GM12874 (cell line): ENCODE results near the gene ERBB3.

Source experiments
- CTCF ChIP-seq: IDR thresholded peaks from 2 replicates; pipeline ENCODE4 v1.5.1; 2011; ENCODE audit warnings: low read depth, mild to moderate bottlenecking, control low read depth, low read length, moderate library complexity; ENCODE audit not compliant: insufficient read depth

The ERBB3 gene

GRCh38 chr12:56118688-56119357 is 38.9 kb downstream of the ERBB3 start:
- no peak for TF ChIP-seq CTCF

GRCh38 chr12:56119361-56119796 is 39.4 kb downstream of the ERBB3 start:
- peak; percentile 64 for TF ChIP-seq CTCF

GRCh38 chr12:56120158-56120846 is 40.3 kb downstream of the ERBB3 start:
- no peak for TF ChIP-seq CTCF

DNA sequence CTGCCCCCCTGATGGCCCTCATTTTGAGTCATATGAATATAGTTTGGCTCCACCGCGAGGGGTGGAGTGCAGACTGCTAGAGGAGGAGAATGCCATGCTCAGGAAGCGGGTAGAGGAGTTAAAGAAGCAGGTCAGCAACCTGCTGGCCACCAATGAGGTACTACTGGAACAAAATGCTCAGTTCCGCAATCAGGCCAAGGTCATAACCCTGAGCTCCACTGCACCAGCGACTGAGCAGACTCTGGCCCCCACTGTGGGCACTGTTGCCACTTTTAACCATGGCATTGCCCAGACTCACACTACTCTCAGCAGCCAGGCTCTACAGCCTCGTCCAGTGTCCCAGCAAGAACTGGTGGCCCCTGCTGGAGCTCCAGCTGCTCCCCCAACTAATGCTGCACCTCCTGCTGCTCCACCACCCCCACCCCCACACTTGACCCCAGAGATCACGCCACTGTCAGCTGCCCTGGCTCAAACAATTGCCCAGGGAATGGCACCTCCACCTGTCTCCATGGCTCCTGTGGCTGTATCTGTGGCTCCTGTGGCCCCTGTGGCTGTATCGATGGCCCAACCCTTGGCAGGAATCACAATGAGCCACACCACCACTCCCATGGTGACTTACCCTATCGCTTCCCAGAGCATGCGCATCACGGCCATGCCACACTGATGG is 41.4 kb downstream of the ERBB3 start:
- TF ChIP-seq CTCF: no peak

GRCh38 chr12:56122637-56123036 is 42.7 kb downstream of the ERBB3 start:
- no peak for TF ChIP-seq CTCF

- no peak for TF ChIP-seq CTCF
Observed at GRCh38 chr12:56124133-56124532, 44.2 kb downstream of the ERBB3 start.

DNA sequence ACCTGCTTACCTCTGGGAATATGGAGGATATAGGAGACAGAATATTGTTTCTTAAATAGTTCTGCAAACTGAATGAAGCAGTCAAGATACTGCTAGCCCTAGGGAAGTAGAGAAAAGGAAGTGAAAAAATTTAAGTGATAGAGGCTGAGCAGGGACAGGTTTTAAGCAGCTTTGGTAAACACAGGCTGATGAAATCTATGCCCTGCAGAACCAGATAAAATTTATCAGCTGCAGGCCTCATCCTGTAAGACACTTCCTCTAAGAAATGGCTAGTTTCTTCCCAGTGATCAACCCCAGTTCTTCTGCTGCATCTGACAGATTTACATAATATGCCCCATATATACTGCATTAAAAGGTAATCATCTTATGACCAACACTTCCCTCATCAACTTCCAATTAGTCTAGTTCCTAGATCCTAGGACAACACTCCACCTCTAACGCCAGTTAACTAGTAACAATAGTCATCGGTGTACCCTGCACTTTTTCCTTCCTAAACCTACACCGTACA is 46.8 kb downstream of the ERBB3 start:
- TF ChIP-seq CTCF: no peak
